Panc1 (cell line): ENCODE measurements around the gene SST.

Experiments used
- POLR2AphosphoS5 ChIP-seq: IDR thresholded peaks from 2 replicates; pipeline ENCODE4 v1.6.1; 2012; ENCODE audit warnings: mild to moderate bottlenecking, low read depth, low read length, moderate library complexity
- REST ChIP-seq, 2 experiments: IDR thresholded peaks; 2 replicates each; pipeline ENCODE4 v1.6.1; 2011 to 2012; ENCODE audit warnings: low read depth in 2 of 2, control low read depth in 1 of 2, low read length in 1 of 2, mild to moderate bottlenecking in 1 of 2, moderate library complexity in 1 of 2; ENCODE audit not compliant: insufficient read depth in 1 of 2

- TF ChIP-seq POLR2AphosphoS5 (no peak), REST (IDR thresholded peaks at IDR 0.05; ENCODE audit: insufficient read depth in 1 of 2, low read depth in 2 of 2, low read length in 1 of 2) (no peak)
Measured at GRCh38 chr3:187685948-187686347, 15.8 kb upstream of the SST start.
